Superior temporal gyrus (tissue), 1 donor: ENCODE data around the gene FALEC.
"Not testable (repeated sequence)": the region's sequence is repeated elsewhere in the genome, so short reads cannot be mapped to it uniquely, and the experiment has no call there.

Source experiments
- DNase-seq: peaks from one replicate; pipeline ENCODE4 v3.0.0-alpha.2; 2016; ENCODE audit errors: extremely low spot score

FALEC gene

DNA sequence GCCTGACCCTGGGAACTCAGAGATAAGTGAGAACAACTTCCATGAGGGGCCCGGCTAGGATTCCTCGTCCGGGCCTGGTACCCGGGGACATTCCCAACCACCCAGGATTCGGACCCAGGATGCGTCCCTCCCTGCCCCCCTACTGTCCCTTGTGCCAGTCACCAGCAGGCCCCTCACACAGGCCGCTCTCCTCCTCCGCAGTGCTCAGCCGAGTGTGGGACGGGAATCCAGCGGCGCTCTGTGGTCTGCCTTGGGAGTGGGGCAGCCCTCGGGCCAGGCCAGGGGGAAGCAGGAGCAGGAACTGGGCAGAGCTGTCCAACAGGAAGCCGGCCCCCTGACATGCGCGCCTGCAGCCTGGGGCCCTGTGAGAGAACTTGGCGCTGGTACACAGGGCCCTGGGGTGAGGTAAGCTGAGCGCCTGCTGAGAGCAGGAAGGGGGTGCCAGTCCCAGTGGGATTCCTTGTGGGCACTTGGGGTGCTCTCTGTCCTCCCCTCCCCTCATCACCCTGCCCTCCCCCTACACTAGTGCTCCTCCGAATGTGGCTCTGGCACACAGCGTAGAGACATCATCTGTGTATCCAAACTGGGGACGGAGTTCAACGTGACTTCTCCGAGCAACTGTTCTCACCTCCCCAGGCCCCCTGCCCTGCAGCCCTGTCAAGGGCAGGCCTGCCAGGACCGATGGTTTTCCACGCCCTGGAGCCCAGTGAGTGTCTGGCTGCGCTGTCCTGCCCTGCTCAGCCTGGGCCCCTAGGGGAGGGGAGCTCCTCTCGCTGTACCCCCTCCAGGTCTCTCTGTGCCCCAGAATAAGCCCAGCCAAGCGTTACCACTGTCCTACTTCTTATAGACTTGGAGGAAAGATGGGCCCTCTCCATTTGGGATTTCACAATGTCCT is 43.5 kb downstream of the FALEC start:
- no peak for DNase-seq

DNA sequence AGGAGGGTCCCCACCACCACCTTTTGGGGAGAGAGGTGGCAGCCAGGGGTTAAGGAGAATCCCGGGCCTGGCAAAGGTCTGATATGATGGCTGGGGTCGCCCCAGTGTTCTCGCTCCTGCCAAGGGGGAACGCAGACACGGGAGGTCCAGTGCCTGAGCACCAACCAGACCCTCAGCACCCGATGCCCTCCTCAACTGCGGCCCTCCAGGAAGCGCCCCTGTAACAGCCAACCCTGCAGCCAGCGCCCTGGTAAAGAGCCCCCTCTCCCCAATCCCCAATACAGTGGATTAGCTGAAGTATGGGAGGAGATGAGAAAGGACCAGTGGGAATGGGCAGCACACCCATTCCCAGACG is 44.1 kb downstream of the FALEC start:
- DNase-seq = no peak

DNA sequence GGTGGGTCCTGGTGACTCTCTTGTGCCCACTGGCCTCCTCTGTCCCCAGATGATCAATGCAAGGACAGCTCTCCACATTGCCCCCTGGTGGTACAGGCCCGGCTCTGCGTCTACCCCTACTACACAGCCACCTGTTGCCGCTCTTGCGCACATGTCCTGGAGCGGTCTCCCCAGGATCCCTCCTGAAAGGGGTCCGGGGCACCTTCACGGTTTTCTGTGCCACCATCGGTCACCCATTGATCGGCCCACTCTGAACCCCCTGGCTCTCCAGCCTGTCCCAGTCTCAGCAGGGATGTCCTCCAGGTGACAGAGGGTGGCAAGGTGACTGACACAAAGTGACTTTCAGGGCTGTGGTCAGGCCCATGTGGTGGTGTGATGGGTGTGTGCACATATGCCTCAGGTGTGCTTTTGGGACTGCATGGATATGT is 44.5 kb downstream of the FALEC start:
- peak; percentile 76 for DNase-seq

DNA sequence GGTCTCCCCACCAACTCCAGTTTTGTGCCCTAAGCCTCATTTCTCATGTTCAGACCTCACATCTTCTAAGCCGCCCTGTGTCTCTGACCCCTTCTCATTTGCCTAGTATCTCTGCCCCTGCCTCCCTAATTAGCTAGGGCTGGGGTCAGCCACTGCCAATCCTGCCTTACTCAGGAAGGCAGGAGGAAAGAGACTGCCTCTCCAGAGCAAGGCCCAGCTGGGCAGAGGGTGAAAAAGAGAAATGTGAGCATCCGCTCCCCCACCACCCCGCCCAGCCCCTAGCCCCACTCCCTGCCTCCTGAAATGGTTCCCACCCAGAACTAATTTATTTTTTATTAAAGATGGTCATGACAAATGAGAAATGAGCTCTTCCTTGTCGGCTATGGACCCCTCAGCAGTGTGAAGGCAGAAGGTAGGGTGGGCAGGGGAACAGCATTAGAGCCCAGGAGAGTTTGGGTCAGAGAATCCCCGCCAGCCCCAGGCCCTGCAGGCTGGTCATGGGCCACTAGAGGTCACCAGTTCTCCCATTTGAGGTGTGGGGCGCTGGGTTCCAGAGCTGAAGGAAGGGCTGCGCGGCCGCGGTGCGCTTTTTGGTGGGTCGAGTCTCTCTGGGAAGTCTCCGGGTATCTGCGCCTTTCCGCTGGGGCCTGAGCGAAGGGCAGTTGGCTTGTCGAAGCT is 45.2 kb downstream of the FALEC start:
- DNase-seq = peak; percentile 77

DNA sequence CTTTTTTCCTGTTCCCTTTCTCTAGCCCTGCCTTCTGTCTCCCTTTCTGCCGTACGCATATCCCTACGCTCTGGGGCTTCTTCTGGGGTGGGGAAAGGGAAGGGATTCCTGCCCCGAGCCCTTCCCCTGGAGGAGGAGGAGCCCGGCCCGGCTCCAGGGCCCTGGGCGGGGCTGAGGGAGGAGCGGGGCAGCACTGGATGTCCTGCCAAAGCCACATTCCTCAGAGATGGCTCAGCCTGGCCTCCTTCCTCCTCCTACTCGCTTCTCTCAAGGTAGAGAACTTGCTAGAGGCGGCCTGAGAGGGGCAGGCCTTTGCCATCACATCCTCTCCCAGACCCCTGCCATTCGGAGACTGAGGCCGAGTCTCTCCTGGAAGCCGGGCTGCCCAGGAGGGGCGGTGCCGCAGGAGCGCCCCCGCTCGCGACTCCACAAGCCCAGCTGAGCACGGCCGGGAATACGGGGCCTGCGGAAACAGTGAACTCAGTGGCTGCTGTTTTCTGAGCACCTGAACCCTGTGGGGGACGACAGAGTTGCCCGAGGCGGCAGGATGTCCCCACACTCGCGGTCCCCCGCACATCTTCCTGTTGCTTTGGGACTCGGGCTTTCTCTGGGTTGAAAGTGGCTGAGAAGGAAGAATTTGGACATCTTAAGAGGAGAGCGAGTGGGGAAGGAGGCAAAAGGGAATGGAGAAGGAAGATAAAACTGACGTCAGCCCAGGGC is 45.9 kb downstream of the FALEC start:
- peak; percentile 74 for DNase-seq

DNA sequence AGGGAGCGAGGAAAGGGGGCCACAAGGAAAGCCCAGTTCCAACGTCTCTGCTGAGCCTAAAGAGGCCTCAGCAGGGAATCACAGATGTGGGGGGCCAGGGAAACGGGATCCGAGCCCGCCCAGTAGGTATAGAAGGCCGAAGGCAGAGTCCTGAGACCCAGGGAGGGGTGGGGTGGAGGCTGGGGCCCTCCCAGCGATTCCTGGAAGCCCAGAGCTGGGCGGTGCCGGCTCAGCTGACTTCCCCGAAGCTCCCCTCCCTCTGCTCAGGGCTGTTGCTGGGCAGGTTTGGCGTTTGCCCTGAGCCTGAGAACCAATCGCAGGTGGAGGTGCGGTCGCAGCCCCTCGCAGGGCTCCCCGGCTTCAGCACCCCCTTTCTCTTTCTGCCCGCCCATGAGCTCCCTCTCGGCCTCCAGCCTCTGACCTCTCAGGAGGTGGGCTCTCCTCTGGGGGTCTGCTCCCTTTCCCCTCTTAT is 46.5 kb downstream of the FALEC start:
- no peak for DNase-seq

DNA sequence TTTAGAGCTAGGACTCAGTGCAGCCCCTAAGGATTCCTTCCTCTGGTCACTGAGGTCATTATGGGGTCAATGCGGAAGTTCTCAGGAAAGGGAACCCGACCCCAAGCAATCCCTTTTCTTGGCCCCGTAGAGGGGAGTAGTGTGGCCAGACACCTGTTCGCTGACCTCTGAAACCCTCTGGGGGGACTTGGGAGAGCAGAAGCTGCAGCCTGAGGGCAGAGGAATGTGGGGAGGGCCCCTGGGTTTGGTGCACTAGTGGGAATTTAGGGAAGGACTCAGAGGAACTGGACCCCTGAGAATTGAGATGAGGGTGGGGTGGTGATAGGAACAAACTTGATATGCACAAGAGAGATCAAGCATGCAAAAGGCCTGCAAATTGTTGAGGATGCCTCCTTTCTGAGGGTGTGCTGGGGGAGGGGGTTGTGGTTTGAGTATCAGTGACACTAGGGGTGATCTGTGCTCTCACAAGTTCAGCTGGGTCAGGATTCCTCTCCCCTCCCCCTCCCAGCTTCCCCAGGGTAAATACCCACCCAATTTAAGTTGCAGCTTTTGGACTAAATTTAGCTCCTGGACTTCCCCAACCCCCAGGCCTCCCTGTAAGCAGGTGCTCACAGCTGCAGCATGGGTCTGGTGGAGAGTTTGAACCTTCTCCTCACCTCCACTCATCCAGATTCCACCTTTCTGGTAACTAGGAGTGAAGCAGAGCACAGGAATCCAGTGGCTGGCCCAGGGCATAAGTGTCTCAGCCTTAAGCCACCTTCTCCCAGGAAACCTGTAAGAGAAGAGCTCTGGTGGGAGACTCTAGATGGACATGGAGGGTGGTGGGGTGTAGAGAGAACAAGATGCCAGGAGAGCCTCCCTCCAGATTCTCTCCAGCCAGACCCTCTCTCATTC is 47.1 kb downstream of the FALEC start:
- no peak for DNase-seq

DNA sequence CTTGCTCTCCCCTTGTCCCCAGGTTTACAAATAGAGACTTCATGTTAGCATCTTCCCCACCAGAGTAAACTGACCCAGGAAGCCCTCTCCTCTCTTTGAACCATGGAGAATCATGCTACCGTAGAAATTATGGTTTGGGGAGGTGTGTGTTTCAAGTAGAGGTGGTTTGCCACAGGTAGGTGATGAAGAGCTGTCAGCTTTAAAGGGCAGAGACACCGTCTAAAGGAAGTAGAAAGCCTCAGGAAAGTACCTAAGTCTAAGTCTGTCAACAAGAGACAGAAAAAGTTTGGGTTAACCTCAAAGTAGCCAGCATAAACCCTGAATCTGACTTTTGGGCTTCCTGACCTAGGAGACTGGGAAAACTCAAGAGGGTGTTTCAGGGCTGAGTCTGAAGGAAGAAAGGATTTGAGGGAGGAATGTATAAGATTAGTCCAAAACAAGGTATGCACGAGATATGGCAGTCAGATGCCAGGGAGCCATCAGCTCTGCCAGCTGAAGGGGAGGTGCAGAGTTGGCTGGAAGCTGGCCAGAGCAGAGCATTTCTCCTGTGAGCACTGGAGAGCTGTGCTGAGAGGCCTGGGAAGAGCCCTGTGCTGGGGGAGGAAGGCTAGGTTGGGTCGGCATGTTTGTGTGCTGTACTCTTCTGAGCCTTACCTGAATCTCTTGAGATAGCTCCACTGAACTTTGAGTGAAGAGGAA is 47.9 kb downstream of the FALEC start:
- no peak for DNase-seq

DNA sequence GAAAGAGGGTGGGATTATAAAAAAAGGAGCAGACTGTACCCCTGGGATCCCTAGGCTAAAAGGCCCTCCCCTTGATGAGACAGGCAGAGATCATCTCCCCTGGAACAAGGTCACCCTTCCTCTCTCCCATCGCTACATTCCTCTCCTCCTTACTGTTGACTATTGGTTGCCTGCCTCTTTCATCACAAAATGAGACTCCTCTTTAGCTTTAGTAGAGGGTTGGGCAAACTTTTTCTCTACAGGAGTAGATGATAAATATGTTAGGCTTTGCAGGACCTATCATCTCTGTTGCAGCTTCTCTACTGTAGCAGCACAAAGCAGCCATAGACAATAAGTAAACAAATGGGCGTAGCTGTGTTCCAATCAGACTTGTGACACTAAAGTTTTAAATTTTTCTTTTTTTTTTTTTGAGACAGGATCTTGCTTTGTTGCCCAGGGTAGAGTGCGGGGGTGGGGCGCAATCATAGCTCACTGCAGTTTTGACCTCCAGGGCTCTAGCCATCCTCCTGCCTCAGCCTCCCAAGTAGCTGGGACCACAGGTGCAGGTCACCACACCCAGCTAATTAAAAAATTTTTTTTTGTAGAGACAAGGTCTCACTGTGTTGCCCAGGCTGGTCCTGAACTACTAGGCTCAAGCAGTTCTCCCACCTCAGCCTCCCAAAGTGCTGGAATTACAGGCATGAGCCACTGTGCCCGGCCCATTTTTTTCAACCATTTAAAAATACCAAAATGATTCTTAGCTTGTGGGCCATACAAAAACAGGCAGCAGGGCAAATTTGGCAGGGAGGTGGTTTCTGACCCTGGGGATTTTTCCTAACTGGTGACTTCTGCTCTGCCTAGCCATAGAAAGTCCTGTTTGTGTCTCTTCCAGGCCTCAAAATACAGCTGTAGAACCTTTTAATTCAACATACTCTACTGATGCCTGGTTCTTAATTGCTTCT is 48.8 kb downstream of the FALEC start:
- no peak for DNase-seq

DNA sequence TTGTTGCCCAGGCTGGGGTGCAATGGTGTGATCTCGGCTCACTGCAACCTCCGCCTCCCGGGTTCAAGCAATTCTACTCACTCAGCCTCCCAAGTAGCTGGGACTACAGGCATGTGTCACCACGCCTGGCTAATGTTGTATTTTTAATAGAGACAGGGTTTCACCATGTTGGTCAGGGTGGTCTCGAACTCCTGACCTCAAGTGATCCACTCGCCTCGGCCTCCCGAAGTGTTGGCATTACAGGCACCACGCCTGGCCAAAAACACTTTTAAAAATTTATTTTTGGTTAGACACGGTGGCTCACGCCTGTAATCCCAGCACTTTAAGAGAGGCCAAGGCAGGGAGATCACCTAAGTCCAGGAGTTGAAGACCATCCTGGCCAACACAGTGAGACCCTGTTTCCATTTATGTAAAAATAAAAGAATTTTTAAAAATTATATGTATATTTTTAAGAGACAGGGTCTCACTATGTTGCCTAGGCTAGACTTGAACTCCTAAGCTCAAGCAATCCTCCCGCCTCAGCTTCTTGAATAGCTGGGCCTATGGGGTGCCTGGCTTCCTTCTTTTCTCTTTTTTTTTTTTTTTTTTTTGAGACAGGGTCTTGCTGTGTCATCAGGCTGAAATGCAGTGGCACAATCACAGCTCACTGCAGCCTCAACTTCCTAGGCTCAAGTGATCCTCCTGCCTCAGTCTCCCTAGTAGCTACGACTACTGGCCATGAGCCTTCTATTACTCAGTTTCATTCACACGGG is 49.9 kb downstream of the FALEC start:
- not testable (repeated sequence) for DNase-seq

DNA sequence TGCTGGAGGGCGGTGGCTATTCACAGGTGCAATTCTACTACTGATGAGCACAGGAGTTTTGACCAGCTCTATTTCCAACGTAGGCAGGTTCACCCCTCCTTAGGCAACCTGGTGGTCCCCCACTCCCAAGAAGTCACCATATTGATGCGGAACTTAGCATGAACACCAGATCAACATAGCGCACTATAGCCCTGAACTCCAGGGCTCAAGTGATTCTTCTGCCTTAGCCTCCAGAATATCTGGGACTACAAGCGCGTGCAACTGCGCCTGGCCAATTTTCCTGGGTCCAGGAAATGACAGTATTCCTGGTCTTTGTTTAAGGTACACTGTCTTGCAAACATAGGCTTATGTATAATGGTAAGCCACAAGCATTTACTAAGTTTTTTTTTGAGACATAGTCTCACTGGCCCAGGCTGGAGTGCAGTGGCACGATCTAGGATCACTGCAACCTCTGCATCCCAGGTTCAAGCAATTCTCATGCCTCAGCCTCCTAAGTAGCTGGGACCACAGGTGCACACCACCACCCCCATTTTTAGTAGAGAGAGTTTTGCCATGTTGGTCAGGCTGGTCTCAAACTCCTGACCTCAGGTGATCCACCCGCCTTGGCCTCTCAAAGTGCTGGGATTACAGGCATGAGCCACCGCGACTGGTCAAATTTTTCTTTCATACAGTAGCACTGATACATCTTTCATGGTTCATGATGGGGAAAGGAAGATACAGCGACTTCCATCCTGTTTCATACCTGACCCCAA is 51.2 kb downstream of the FALEC start:
- DNase-seq = no peak

DNA sequence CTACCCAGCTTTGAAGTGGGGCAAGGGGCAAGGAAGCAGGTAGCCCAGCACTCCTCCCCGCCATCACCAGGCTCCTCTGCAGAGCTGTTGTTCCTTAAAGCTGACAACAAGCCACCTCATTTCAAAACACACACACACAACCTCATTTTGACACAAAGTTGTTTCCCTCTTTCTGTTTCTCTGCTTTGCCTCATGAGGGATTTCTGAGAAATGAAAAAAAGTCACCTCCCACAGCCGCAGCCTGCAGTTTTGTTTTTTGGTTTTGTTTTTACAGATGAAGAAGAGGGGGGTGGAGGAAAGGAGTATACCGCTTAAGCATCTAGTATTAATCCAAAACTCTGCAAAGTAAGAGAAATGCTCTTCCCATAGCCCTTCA is 51.8 kb downstream of the FALEC start:
- DNase-seq = no peak

DNA sequence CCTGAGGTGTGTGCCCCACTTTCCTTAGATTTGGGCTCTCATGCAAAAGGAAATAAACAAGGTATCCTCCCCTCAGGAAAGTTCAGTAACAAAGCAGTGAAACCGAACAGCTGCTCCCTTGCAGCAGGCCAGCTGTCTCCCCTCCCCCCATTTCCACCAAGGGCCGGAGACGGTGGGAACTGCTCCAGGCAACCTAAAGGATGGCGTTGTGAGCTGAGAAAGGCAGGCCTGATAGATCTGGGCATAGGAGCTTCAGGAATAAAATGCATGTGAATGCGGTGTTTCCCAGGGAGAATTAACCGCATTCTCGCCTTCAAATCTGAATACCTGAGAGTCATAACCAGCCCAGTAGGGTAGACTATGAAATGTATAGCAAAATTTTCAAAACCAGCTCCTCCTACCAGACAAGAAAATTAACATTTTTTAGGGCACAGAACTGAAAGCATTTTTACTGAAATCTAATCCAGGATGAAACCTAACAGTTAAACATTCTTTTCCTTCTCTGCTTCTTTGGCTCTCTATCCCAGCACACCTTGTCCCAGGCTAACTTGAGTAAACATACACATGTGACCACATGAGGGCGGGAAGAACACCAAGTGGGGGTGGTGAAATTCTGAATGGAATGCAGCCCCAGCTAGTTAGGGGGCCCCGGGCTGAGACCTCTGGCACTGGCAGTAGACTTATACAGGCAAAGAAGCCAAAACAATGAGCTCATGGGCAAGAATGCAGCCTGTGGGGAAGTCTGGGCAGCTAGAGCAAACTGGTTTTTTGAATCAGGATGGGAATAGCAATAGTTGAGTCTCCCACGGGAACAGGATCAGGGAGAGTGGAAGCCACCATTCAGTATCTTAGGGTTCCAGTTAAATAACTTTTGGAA is 52.4 kb downstream of the FALEC start:
- DNase-seq = peak; percentile 50

DNA sequence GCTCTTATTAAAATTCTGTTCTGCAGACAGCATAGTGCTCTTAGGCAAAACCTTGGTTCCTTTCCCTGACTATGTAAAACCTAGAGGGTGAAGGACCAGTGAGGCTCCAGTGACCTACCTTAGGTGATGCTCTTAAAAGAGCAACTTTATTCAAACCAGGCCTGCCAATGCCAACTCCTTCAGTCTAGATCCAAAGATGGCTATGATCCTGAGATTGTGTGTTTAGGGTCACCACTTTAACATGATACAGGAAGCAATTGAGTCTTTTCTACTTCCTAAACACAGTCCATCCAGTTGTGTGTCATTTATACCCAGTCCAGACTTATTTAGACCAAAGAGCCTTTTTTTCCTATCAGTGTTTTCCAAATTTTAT is 53.0 kb downstream of the FALEC start:
- DNase-seq = no peak

DNA sequence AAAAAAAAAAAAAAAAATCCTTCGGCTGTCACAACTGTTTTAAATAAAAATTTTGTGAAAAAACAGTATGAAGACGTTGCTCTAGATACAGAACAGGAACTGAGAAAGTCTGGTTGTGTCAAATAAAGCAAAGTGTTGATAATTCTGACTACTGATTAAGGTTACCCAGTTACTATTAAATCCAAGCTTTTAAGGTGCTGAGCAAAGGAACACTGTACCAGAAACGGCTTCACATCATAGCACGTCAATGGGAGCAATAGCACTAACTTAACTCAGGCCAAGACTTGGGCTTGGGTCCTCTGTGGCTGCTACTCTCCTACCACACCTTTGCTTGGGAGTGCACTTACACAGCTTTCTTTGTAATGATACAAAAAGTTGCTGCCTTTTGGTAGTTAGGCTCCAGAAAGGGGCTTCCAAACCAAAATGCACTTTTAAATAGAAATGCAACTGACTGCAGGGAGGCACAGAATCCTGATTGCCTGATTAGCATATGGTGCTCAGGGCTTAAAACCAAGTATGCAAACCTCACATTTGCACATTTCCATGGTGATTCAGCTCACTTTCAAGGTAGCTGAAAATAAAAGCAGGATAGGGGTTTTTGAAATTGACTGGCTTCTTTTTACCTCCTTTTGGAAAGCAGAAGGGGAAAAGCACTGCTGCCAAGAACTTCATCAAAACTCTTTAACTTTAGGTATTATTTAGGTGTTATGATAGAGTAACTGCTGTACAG is 57.5 kb downstream of the FALEC start:
- DNase-seq = no peak

DNA sequence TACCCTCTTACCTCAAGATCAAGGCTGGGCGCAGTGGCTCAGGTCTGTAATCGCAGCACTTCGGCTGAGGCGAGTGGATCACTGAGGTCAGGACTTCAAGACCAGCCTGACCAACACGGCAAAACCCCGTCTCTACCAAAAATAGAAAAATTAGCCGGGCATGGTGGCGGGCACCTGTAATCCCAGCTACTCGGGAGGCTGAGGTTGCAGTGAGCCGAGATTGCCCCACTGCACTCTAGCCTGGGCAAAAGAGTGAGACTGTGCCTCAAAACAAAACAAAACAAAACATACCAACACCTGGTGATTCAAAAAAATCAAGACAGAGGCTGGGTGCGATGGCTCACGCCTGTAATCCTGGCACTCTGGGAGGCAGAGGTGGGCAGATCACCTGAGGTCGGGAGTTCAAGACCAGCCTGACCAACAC is 58.1 kb downstream of the FALEC start:
- DNase-seq = not testable (repeated sequence)
